Osteoblast (primary cell): ENCODE measurements around the gene AFF1. TPM values are rescaled to one million over a fixed set of nuclear protein-coding genes. Genes with fewer than 3 reads are reported as not detected.

Source experiments
- DNase-seq: peaks from one replicate; pipeline ENCODE4 v3.0.0; 2011; ENCODE audit warnings: low spot score, mixed read lengths; ENCODE audit not compliant: insufficient read length; ENCODE audit errors: missing footprints
- H2AFZ ChIP-seq: 2 replicates; pipeline ENCODE4 v1.6.0; 2011; ENCODE audit warnings: mild to moderate bottlenecking, low read length
- H3K27ac ChIP-seq: 2 replicates; pipeline ENCODE4 v1.5.1; 2011; ENCODE audit warnings: mild to moderate bottlenecking, low read depth, low read length, moderate library complexity
- H3K27me3 ChIP-seq: 2 replicates; pipeline ENCODE4 v1.6.0; 2012; ENCODE audit warnings: mild to moderate bottlenecking, control low read depth, inconsistent platforms, low read length, moderate library complexity; ENCODE audit not compliant: insufficient read depth
- H3K36me3 ChIP-seq: 2 replicates; pipeline ENCODE4 v1.5.1; 2011; ENCODE audit warnings: mild to moderate bottlenecking, low read length, control low read depth, moderate library complexity; ENCODE audit not compliant: insufficient read depth
- H3K4me1 ChIP-seq: 2 replicates; pipeline ENCODE4 v1.5.1; 2011; ENCODE audit warnings: mild to moderate bottlenecking, low read length, control low read depth, moderate library complexity; ENCODE audit not compliant: insufficient read depth
- H3K4me2 ChIP-seq: 2 replicates; pipeline ENCODE4 v1.6.0; 2011; ENCODE audit warnings: mild to moderate bottlenecking, low read length; ENCODE audit not compliant: insufficient read depth
- H3K4me3 ChIP-seq: fragments of 200-600 bp; sonication (generic); 3 replicates; pipeline ENCODE4 v1.5.1; 2012; ENCODE audit warnings: mild to moderate bottlenecking, low read length, inconsistent platforms; ENCODE audit not compliant: insufficient read depth
- H3K79me2 ChIP-seq: 2 replicates; pipeline ENCODE4 v1.6.0; 2012; ENCODE audit warnings: mild to moderate bottlenecking, low read length, control low read depth, inconsistent platforms; ENCODE audit not compliant: insufficient read depth
- H3K9me3 ChIP-seq: 2 replicates; pipeline ENCODE4 v1.5.1; 2011; ENCODE audit warnings: low read depth, low read length, control low read depth
- H4K20me1 ChIP-seq: 2 replicates; pipeline ENCODE4 v1.6.0; 2012; ENCODE audit warnings: mild to moderate bottlenecking, low read length, control low read depth; ENCODE audit not compliant: insufficient read depth
- CTCF ChIP-seq: IDR thresholded peaks from 2 replicates; pipeline ENCODE4 v1.5.1; 2011; ENCODE audit warnings: mild to moderate bottlenecking, low read depth, low read length, moderate library complexity; ENCODE audit errors: extremely low read depth
- total RNA-seq: library from RNA; depleted of rRNA; stranded (reverse); fragments of >200 nt; gene quantifications from 2 replicates; pipeline ENCODE4 v1.2.3, GENCODE V29; 2012

Gene AFF1
- total RNA-seq, 1 donor: 19.5 TPM

- no peak for TF ChIP-seq CTCF
- no peak for DNase-seq
- H3K36me3 ChIP-seq: no peaks in the 10 kb centered on the region
- H3K9me3 ChIP-seq: no peaks in the 10 kb centered on the region
- H3K27ac ChIP-seq: no peak overlapping the region
- H3K4me1 ChIP-seq: peaks cover 21% of the 10 kb centered on the region
- H3K4me3 ChIP-seq: no peak overlapping the region
- H2AFZ ChIP-seq: no peak overlapping the region
- no peaks in the 10 kb centered on the region for H3K79me2 ChIP-seq
- peaks cover 3% of the 10 kb centered on the region for H4K20me1 ChIP-seq
- no peaks in the 10 kb centered on the region for H3K27me3 ChIP-seq
- H3K4me2 ChIP-seq: no peak overlapping the region
Measured at GRCh38 chr4:87101543-87102199, 166.9 kb downstream of the AFF1 start.

- Histone ChIP-seq H3K4me2 (peak overlapping the region; percentile 61), H4K20me1 (peaks cover 3% of the 10 kb centered on the region), H3K4me1 (peaks cover 32% of the 10 kb centered on the region), H3K27ac (peak overlapping the region; percentile 88), H3K9me3 (no peaks in the 10 kb centered on the region), H3K36me3 (no peaks in the 10 kb centered on the region), H3K27me3 (no peaks in the 10 kb centered on the region), H2AFZ (no peak overlapping the region), H3K79me2 (no peaks in the 10 kb centered on the region), H3K4me3 (no peak overlapping the region)
- no peak for DNase-seq
- no peak for TF ChIP-seq CTCF
Measured at GRCh38 chr4:87103086-87103485, 168.3 kb downstream of the AFF1 start.

- Histone ChIP-seq H3K36me3 (no peaks in the 10 kb centered on the region), H4K20me1 (peaks cover 3% of the 10 kb centered on the region), H3K27ac (peak overlapping the region; percentile 88), H3K9me3 (no peaks in the 10 kb centered on the region), H3K4me1 (peaks cover 38% of the 10 kb centered on the region), H3K4me3 (peak overlapping the region; percentile 14), H3K27me3 (no peaks in the 10 kb centered on the region), H3K4me2 (peak overlapping the region; percentile 61), H3K79me2 (no peaks in the 10 kb centered on the region), H2AFZ (no peak overlapping the region)
- no peak for DNase-seq
- no peak for TF ChIP-seq CTCF
Measured at GRCh38 chr4:87103691-87104187, 168.9 kb downstream of the AFF1 start.

- H3K27me3 ChIP-seq: no peaks in the 10 kb centered on the region
- no peaks in the 10 kb centered on the region for H3K9me3 ChIP-seq
- H3K4me1 ChIP-seq: peaks cover 39% of the 10 kb centered on the region
- TF ChIP-seq CTCF: no peak
- H3K36me3 ChIP-seq: no peaks in the 10 kb centered on the region
- H2AFZ ChIP-seq: no peak overlapping the region
- H3K27ac ChIP-seq: no peak overlapping the region
- no peak overlapping the region for H3K4me3 ChIP-seq
- no peak for DNase-seq
- no peak overlapping the region for H3K4me2 ChIP-seq
- H4K20me1 ChIP-seq: no peaks in the 10 kb centered on the region
- no peaks in the 10 kb centered on the region for H3K79me2 ChIP-seq
Measured at GRCh38 chr4:87105101-87105845, 170.5 kb downstream of the AFF1 start.
